GM13977 (cell line): ENCODE data around the gene RPUSD3.

Source experiments
- DNase-seq: peaks from one replicate; pipeline ENCODE4 v3.0.0; 2012; ENCODE audit warnings: low spot score
- CTCF ChIP-seq: IDR thresholded peaks from 2 replicates; pipeline ENCODE4 v1.5.1; 2012; ENCODE audit warnings: mild to moderate bottlenecking, control low read depth; ENCODE audit not compliant: insufficient read depth; ENCODE audit errors: extremely low read depth, missing control alignments
- in situ Hi-C: fragments of 300-500 bp; cut with MboI; formaldehyde crosslinking; loops from one replicate; pipeline ENCODE4 v1.12.0; 2022; ENCODE audit warnings: low sequenced_read_pairs, low pct_unique_long_range_greater_than_20kb, mixed read lengths, inconsistent platforms; ENCODE audit not compliant: unreplicated experiment

Gene RPUSD3

GRCh38 chr3:9803494-9803893 lies 40.3 kb downstream of the RPUSD3 start:
- DNase-seq, result no peak
- in situ Hi-C loops, result no loop called here
- no peak for TF ChIP-seq CTCF

GRCh38 chr3:9800529-9800928 lies 43.3 kb downstream of the RPUSD3 start:
- in situ Hi-C loops, result no loop called here
- DNase-seq, result no peak

DNA sequence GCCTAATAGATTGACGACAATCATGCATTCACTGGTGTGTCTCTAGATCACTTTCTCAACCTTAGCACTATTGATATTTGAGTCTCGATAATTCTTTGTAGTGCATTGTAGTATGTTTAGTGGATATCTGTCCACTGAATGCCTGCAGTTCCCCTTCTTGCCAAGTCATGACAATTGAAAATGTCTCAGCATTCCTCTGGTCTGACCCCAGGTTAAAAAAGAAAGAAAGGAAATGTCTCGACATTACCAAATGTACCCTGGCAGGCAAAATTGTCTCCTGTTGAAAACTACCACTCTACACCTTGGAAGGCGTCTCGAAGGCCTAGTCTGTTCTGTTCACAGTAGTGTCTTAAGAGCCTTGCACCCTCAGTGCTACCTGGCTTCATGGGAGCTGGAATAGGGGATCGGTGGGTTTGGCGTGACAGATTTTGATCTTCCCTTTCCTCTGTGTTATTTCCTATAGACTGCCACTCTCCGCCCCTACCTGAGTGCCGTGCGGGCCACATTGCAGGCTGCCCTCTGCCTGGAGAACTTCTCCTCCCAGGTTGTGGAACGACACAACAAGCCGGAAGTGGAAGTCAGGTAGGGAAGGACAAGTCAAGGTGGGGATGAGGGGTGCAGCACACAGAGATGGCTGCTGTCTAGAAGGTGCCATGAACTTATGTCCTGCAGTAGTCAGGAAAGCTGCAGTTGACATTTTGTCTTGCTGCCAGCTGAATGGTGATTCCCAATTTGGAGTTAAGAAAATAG lies 46.4 kb downstream of the RPUSD3 start:
- in situ Hi-C loops, result no loop called here
- DNase-seq, result no peak
- TF ChIP-seq CTCF, result no peak

More at GRCh38 chr3:9800529-9800928, 43.3 kb downstream of the RPUSD3 start:
- peak; percentile 4 for TF ChIP-seq CTCF

GRCh38 chr3:9795207-9795606 lies 48.6 kb downstream of the RPUSD3 start:
- in situ Hi-C loops, result no loop called here
- DNase-seq, result no peak
- no peak for TF ChIP-seq CTCF

DNA sequence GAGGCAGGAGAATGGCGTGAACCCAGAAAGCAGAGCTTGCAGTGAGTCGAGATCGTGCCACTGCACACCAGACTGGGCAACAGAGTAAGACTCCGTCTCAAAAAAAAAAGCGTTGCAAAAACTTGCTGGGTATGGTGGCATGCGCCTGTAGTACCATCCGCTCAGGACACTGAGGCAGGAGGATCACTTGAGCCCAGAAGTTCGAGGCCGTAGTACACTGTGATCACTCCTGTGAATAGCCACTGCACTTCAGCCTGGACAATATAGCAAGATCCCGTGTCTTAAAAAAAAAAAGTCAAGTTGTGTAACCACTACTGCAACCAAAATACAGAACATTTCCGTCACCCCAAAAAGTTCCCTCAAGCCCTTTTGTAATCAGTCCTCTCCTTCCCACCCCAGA lies 49.4 kb downstream of the RPUSD3 start:
- DNase-seq, result no peak
- in situ Hi-C loops, result no loop called here
- TF ChIP-seq CTCF, result no peak

DNA sequence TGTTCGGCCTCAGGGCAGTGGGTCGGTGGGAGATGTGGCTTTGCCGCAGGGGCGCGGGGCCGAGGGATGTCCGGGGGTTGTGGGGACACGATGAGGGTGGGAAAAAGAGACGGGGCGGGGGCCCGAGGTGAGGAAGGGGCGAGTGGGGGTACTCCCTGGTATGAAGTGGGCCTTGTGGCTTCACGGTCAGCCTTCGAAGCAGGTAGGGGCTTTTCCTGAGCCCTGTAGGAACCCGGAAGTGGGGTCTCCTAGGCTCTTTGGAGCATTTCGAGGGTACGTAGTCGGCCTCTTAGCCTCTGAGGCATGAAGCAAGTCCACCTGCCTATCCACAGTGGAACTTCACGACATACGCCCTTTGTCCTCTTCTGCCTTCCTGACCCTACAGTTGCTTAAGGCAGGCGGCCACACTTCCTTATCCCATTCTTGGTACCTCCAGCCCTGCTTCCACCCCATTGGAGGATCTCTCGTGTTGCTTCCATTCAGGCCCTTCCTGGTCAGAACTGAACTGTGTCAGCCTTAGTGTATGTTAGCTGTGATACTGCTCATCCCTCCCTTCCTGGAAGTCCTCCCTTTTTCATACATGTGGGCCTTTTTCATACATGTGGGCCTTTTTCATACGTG lies 50.5 kb downstream of the RPUSD3 start:
- no peak for TF ChIP-seq CTCF
- in situ Hi-C loops, result no loop called here
- no peak for DNase-seq
